Spleen (tissue), 11 donors: ENCODE data around the gene SORBS1. TPM values are rescaled to one million over a fixed set of nuclear protein-coding genes. Genes with fewer than 3 reads are reported as not detected.
A peak's percentile ranks its signal among the peaks of the same experiment; 100 is the strongest.

Source experiments
- DNase-seq: peaks from one replicate; pipeline ENCODE4 v3.0.0-alpha.2; 2020
- H3K27ac ChIP-seq, 8 donors: fragments of 200-600 bp; sonication (generic) in 7 of 8; 1 replicate in 4 of 8; 2 replicates in 4 of 8; pipeline versions ENCODE4 v1.5.0 to v1.8.0; 2016 to 2021; ENCODE audit warnings: inconsistent platforms in 4 of 8, mild to moderate bottlenecking in 4 of 8, moderate library complexity in 1 of 8
- H3K27me3 ChIP-seq, 7 donors: fragments of 200-600 bp; sonication (generic) in 6 of 7; replicated peaks in 1 of 7; 1 replicate in 4 of 7; 2 replicates in 3 of 7; pipeline versions ENCODE4 v1.5.0 to v1.8.0; 2016 to 2021; ENCODE audit warnings: inconsistent platforms in 3 of 7, mild to moderate bottlenecking in 1 of 7
- H3K36me3 ChIP-seq, 6 donors: fragments of 200-600 bp; sonication (generic) in 5 of 6; 1 replicate in 4 of 6; 2 replicates in 2 of 6; pipeline versions ENCODE4 v1.5.0 to v1.8.0; 2016 to 2021; ENCODE audit warnings: inconsistent platforms in 2 of 6
- H3K4me1 ChIP-seq, 6 donors: fragments of 200-600 bp; sonication (generic) in 5 of 6; 1 replicate in 3 of 6; 2 replicates in 3 of 6; pipeline versions ENCODE4 v1.5.0 to v1.8.0; 2016 to 2021; ENCODE audit warnings: inconsistent platforms in 3 of 6
- H3K4me3 ChIP-seq, 8 donors: fragments of 200-600 bp; sonication (generic) in 7 of 8; 1 replicate in 4 of 8; 2 replicates in 4 of 8; pipeline versions ENCODE4 v1.5.0 to v1.8.0; 2016 to 2021; ENCODE audit warnings: inconsistent platforms in 4 of 8, mild to moderate bottlenecking in 4 of 8, moderate library complexity in 2 of 8
- H3K9me3 ChIP-seq, 8 donors: fragments of 200-600 bp; sonication (generic) in 7 of 8; 1 replicate in 4 of 8; 2 replicates in 4 of 8; pipeline versions ENCODE4 v1.5.0 to v1.8.0; 2016 to 2021; ENCODE audit warnings: inconsistent platforms in 4 of 8
- CTCF ChIP-seq, 11 experiments: fragments of 200-600 bp in 7 of 11; fragments of 450-650 bp in 4 of 11; sonication (generic) in 4 of 11; IDR thresholded peaks in 8 of 11; conservative IDR thresholded peaks in 3 of 11; 1 replicate in 7 of 11; 2 replicates in 4 of 11; pipeline versions ENCODE4 v1.4.0 to v1.8.0; 2016 to 2021; ENCODE audit warnings: antibody characterized with exemption in 11 of 11, inconsistent platforms in 4 of 11, mild to moderate bottlenecking in 1 of 11
- POLR2A ChIP-seq, 3 donors: fragments of 450-650 bp; IDR thresholded peaks; one replicate each; pipeline ENCODE4 v1.5.1; 2017; ENCODE audit warnings: antibody characterized with exemption in 3 of 3, mild to moderate bottlenecking in 1 of 3
- POLR2AphosphoS5 ChIP-seq, 3 donors: sonication (generic); formaldehyde crosslinking; IDR thresholded peaks; one replicate each; pipeline ENCODE4 v1.5.1; 2017; ENCODE audit warnings: antibody characterized with exemption in 3 of 3
- WGBS, 5 donors: extraction: QIAGEN DNeasy Blood & Tissue Kit in 3 of 5; methylation state at CpG; one replicate each; pipeline versions ENCODE4 v1.1.5 to v1.1.7; 2013 to 2018; 5-methylcytosine and 5-hydroxymethylcytosine counted together
- intact Hi-C: fragments of 100-400 bp; cut with DNase I; formaldehyde crosslinking; loops from one replicate; pipeline ENCODE4 v1.15.0; 2023; ENCODE audit warnings: low total_unique reads
- polyA plus RNA-seq, 3 donors: library from polyadenylated mRNA; stranded (reverse); fragments of 200-250 nt; gene quantifications; one replicate each; pipeline ENCODE4 v1.2.1, GENCODE V29; 2013
- total RNA-seq, 7 donors: library from RNA; depleted of rRNA in 3 of 7; stranded (reverse); fragments of >200 nt in 3 of 7; fragmentation: NEBNext Ultra II Directional in 4 of 7; extraction: Animal tissue kit (Norgen Biotek cat#: 25700) in 4 of 7; gene quantifications; one replicate each; pipeline versions ENCODE4 v1.1.0 to v1.2.1, GENCODE V29; 2016 to 2021
- donor health status: healthy with polysubstance abuse.
- donor health status: DM: no; HTN: no; CAD: no; lungs with moderate emphysema.
- donor health status: DM: no; HTN: no; CAD: no.
- donor health status: Bipolar disorder and iron deficiency.
- donor health status: healthy.
- donor health status: DM: no; HTN: no; CAD: no.
- donor health status: DM: yes; HTN: yes; CAD: no.

Gene SORBS1
- total and polyA plus RNA-seq, 10 donors, result 2.8 to 30.8 (median 18.1) TPM

- intact Hi-C loops, result no loop called here
- no peak overlapping the region for H3K4me3 ChIP-seq
- 90 to 97% (median 96%) methylated on average over 9 of the region's 9 CpGs for WGBS, 5 donors
- H3K27ac ChIP-seq, result no peak overlapping the region
- TF ChIP-seq POLR2AphosphoS5 (IDR thresholded peaks at IDR 0.05), result no peak
- no peak for TF ChIP-seq POLR2A (IDR thresholded peaks at IDR 0.05)
- TF ChIP-seq CTCF (IDR thresholded peaks at IDR 0.05 in 8 of 11, conservative IDR thresholded peaks at IDR 0.05 in 3 of 11), result no peak
- H3K9me3 ChIP-seq, result no peaks in the 10 kb centered on the region
- no peaks in the 10 kb centered on the region for H3K27me3 ChIP-seq
- H3K36me3 ChIP-seq, result no peaks in the 10 kb centered on the region
- H3K4me1 ChIP-seq, result peaks cover 0 to 20% (median 7%) of the 10 kb centered on the region in 6 donors
- DNase-seq, result no peak
Observed at GRCh38 chr10:95336702-95337101, 224.5 kb downstream of the SORBS1 start.

- no peak overlapping the region for H3K4me3 ChIP-seq
- H3K27ac ChIP-seq, result peak overlapping the region in 1 of 8 donors; percentile 83
- no peaks in the 10 kb centered on the region for H3K36me3 ChIP-seq
- H3K9me3 ChIP-seq, result no peaks in the 10 kb centered on the region
- no peaks in the 10 kb centered on the region for H3K27me3 ChIP-seq
- no peak for DNase-seq
- TF ChIP-seq POLR2A (IDR thresholded peaks at IDR 0.05) (no peak), POLR2AphosphoS5 (IDR thresholded peaks at IDR 0.05) (no peak), CTCF (IDR thresholded peaks at IDR 0.05 in 8 of 11, conservative IDR thresholded peaks at IDR 0.05 in 3 of 11) (no peak)
- 91 to 95% (median 93%) methylated on average over 19 of the region's 19 CpGs for WGBS, 5 donors
- peaks cover 0 to 15% (median 6%) of the 10 kb centered on the region in 6 donors for H3K4me1 ChIP-seq
- intact Hi-C loops, result no loop called here
Observed at GRCh38 chr10:95335933-95336699, 225.1 kb downstream of the SORBS1 start.

GRCh38 chr10:95334805-95335144, 226.4 kb downstream of the SORBS1 start:
- H3K27me3 ChIP-seq, result no peaks in the 10 kb centered on the region
- 49 to 75% (median 72%) methylated on average over 3 of the region's 3 CpGs for WGBS, 5 donors
- H3K27ac ChIP-seq, result peak overlapping the region in 7 of 8 donors; percentile 33 to 83 (median 74)
- no peaks in the 10 kb centered on the region for H3K9me3 ChIP-seq
- TF ChIP-seq CTCF (IDR thresholded peaks at IDR 0.05 in 8 of 11, conservative IDR thresholded peaks at IDR 0.05 in 3 of 11) (no peak), POLR2A (IDR thresholded peaks at IDR 0.05) (no peak), POLR2AphosphoS5 (IDR thresholded peaks at IDR 0.05) (no peak)
- H3K36me3 ChIP-seq, result no peaks in the 10 kb centered on the region
- intact Hi-C loops, result no loop called here
- DNase-seq, result no peak
- peaks cover 0 to 12% (median 5%) of the 10 kb centered on the region in 6 donors for H3K4me1 ChIP-seq
- H3K4me3 ChIP-seq, result no peak overlapping the region

GRCh38 chr10:95333997-95334804, 227.0 kb downstream of the SORBS1 start:
- no peak for DNase-seq
- Histone ChIP-seq H3K9me3 (no peaks in the 10 kb centered on the region), H3K27ac (peak overlapping the region; percentile 64 to 83 (median 74)), H3K36me3 (no peaks in the 10 kb centered on the region), H3K27me3 (no peaks in the 10 kb centered on the region), H3K4me3 (no peak overlapping the region), H3K4me1 (peaks cover 0 to 12% (median 5%) of the 10 kb centered on the region in 6 donors)
- WGBS, 5 donors, result 52 to 71% (median 53%) methylated on average over 12 of the region's 12 CpGs
- intact Hi-C loops, result no loop called here
- no peak for TF ChIP-seq POLR2A (IDR thresholded peaks at IDR 0.05)
- TF ChIP-seq CTCF (IDR thresholded peaks at IDR 0.05 in 8 of 11, conservative IDR thresholded peaks at IDR 0.05 in 3 of 11), result no peak
- TF ChIP-seq POLR2AphosphoS5 (IDR thresholded peaks at IDR 0.05), result peak in 2 of 3 donors; percentile 27 to 79
